Right lobe of liver (tissue), 4 donors: ENCODE data around the gene ITPKC.
"Not testable (repeated sequence)": the region's sequence is repeated elsewhere in the genome, so short reads cannot be mapped to it uniquely, and the experiment has no call there.

ENCODE experiments used
- POLR2A ChIP-seq: fragments of 450-650 bp; IDR thresholded peaks from one replicate; pipeline ENCODE4 v1.6.1; 2017; ENCODE audit warnings: antibody characterized with exemption, mild to moderate bottlenecking
- TF ChIP-seq, protein P1 (sequence below), 4 donors: fragments of 200-600 bp in 3 of 4; fragments of 450-650 bp in 1 of 4; IDR thresholded peaks; one replicate each; pipeline versions ENCODE4 v1.5.1 to v1.8.0; 2016 to 2022; ENCODE audit warnings: antibody characterized with exemption in 4 of 4, mild to moderate bottlenecking in 2 of 4
- donor health status: DM: no; HTN: no; CAD: no.
- donor health status: DM: no; HTN: no; CAD: no.
- donor health status: DM: no; HTN: yes; CAD: no.

DNA sequence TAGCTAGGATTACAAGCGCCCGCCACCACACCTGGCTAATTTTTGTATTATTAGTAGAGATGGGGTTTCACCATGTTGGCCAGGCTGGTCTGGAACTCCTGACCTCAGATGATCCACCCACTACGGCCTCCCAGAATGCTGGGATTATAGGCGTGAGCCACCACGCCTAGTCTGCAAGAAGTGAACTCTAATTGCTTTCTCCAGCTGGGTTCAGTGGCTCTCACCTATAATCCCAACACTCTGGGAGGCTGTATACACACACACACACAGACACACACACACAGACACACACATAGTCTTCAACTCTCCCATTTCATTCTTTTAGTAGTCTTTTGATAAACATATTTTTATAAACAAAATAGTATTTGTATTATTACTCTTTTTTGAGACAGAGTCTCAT is 13.2 kb downstream of the ITPKC start:
- TF ChIP-seq POLR2A = not testable (repeated sequence)
- TF ChIP-seq, protein P1, sequence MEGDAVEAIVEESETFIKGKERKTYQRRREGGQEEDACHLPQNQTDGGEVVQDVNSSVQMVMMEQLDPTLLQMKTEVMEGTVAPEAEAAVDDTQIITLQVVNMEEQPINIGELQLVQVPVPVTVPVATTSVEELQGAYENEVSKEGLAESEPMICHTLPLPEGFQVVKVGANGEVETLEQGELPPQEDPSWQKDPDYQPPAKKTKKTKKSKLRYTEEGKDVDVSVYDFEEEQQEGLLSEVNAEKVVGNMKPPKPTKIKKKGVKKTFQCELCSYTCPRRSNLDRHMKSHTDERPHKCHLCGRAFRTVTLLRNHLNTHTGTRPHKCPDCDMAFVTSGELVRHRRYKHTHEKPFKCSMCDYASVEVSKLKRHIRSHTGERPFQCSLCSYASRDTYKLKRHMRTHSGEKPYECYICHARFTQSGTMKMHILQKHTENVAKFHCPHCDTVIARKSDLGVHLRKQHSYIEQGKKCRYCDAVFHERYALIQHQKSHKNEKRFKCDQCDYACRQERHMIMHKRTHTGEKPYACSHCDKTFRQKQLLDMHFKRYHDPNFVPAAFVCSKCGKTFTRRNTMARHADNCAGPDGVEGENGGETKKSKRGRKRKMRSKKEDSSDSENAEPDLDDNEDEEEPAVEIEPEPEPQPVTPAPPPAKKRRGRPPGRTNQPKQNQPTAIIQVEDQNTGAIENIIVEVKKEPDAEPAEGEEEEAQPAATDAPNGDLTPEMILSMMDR (IDR thresholded peaks at IDR 0.05) = not testable (repeated sequence)
